Sigmoid colon (tissue), 7 donors: ENCODE results near the gene ADAMTS6. TPM values are rescaled to one million over a fixed set of nuclear protein-coding genes. Genes with fewer than 3 reads are reported as not detected.

Experiments
- DNase-seq: peaks from one replicate; pipeline ENCODE4 v3.0.0-alpha.2; 2019
- H3K27ac ChIP-seq, 4 donors: fragments of 200-600 bp; sonication (generic); one replicate each; pipeline ENCODE4 v1.5.1; 2016 to 2019; ENCODE audit warnings: mild to moderate bottlenecking in 1 of 4
- H3K27me3 ChIP-seq, 3 donors: fragments of 200-600 bp; sonication (generic); one replicate each; pipeline ENCODE4 v1.5.1; 2019; ENCODE audit warnings: mild to moderate bottlenecking in 1 of 3
- H3K36me3 ChIP-seq, 4 donors: fragments of 200-600 bp; sonication (generic); one replicate each; pipeline ENCODE4 v1.5.1; 2016 to 2019
- H3K4me1 ChIP-seq, 4 donors: fragments of 200-600 bp; sonication (generic); one replicate each; pipeline ENCODE4 v1.5.1; 2017 to 2019
- H3K4me3 ChIP-seq, 4 donors: fragments of 200-600 bp; sonication (generic); one replicate each; pipeline ENCODE4 v1.5.1; 2017 to 2019; ENCODE audit warnings: mild to moderate bottlenecking in 2 of 4, moderate library complexity in 1 of 4
- H3K9me3 ChIP-seq, 4 donors: fragments of 200-600 bp in 3 of 4; sonication (generic) in 3 of 4; one replicate each; pipeline versions ENCODE4 v1.5.1 to v1.6.1; 2013 to 2019
- EP300 ChIP-seq, 4 donors: sonication (generic); formaldehyde crosslinking; IDR thresholded peaks; one replicate each; pipeline ENCODE4 v1.6.1; 2017; ENCODE audit warnings: antibody characterized with exemption in 4 of 4
- POLR2A ChIP-seq, 2 donors: fragments of 450-650 bp; IDR thresholded peaks; one replicate each; pipeline ENCODE4 v1.6.1; 2016; ENCODE audit warnings: antibody characterized with exemption in 2 of 2, mild to moderate bottlenecking in 2 of 2, moderate library complexity in 2 of 2
- POLR2AphosphoS5 ChIP-seq, 4 donors: sonication (generic); formaldehyde crosslinking; IDR thresholded peaks; one replicate each; pipeline ENCODE4 v1.6.1; 2017; ENCODE audit warnings: antibody characterized with exemption in 4 of 4
- WGBS, 2 donors: extraction: QIAGEN DNeasy Blood & Tissue Kit; methylation state at CpG; one replicate each; pipeline ENCODE4 v1.1.7; 2013; 5-methylcytosine and 5-hydroxymethylcytosine counted together
- intact Hi-C: fragments of 100-400 bp; cut with DNase I; formaldehyde crosslinking; loops from one replicate; pipeline ENCODE4 v1.15.1; 2023
- polyA plus RNA-seq, 3 donors: library from polyadenylated mRNA; stranded (reverse); fragments of 200-250 nt; gene quantifications; one replicate each; pipeline ENCODE4 v1.2.3, GENCODE V29; 2013
- total RNA-seq, 4 donors: library from RNA; depleted of rRNA; stranded (reverse); fragments of >200 nt; gene quantifications; one replicate each; pipeline ENCODE4 v1.1.0, GENCODE V29; 2016
- TF ChIP-seq, protein P1 (sequence below), 4 experiments: fragments of 450-650 bp in 3 of 4; fragments of 200-600 bp in 1 of 4; IDR thresholded peaks; one replicate each; pipeline ENCODE4 v1.5.1; 2016 to 2019; ENCODE audit warnings: antibody characterized with exemption in 4 of 4, mild to moderate bottlenecking in 3 of 4, moderate library complexity in 2 of 4
- donor health status: healthy with polysubstance abuse.
- donor health status: Bipolar disorder and iron deficiency.
- donor health status: healthy.

ADAMTS6 gene
- total and polyA plus RNA-seq, 7 donors: 0.74 to 18.3 (median 7.1) TPM; not detected in 2

DNA sequence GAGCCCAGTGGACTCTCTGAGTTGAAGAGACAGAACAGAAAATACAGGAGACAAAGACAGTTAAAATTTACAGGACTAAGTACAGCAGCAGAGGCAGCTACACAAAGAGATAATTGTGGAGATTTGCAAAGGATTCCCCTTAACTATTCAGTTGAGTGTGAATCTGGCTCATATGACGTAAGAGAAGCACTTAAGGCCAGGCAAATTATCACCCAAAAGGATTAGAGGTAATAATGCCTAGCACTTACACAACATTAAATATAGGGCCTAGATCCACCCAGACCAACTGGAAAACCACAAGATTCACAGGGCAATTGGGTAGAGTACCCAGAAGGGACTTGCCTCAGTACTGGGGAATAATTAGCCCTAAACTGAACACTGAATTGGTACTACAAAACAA, 41.3 kb downstream of the ADAMTS6 start:
- Histone ChIP-seq H3K4me1 (no peaks in the 10 kb centered on the region), H3K27ac (no peak overlapping the region), H3K4me3 (no peak overlapping the region), H3K27me3 (no peaks in the 10 kb centered on the region), H3K36me3 (no peaks in the 10 kb centered on the region), H3K9me3 (no peaks in the 10 kb centered on the region)
- WGBS, 2 donors: 91 to 97% methylated on average over 1 of the region's 1 CpG
- intact Hi-C loops: no loop called here
- TF ChIP-seq, protein P1, sequence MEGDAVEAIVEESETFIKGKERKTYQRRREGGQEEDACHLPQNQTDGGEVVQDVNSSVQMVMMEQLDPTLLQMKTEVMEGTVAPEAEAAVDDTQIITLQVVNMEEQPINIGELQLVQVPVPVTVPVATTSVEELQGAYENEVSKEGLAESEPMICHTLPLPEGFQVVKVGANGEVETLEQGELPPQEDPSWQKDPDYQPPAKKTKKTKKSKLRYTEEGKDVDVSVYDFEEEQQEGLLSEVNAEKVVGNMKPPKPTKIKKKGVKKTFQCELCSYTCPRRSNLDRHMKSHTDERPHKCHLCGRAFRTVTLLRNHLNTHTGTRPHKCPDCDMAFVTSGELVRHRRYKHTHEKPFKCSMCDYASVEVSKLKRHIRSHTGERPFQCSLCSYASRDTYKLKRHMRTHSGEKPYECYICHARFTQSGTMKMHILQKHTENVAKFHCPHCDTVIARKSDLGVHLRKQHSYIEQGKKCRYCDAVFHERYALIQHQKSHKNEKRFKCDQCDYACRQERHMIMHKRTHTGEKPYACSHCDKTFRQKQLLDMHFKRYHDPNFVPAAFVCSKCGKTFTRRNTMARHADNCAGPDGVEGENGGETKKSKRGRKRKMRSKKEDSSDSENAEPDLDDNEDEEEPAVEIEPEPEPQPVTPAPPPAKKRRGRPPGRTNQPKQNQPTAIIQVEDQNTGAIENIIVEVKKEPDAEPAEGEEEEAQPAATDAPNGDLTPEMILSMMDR (IDR thresholded peaks at IDR 0.05): no peak
- no peak for TF ChIP-seq POLR2AphosphoS5 (IDR thresholded peaks at IDR 0.05)
- TF ChIP-seq EP300 (IDR thresholded peaks at IDR 0.05): no peak
- no peak for TF ChIP-seq POLR2A (IDR thresholded peaks at IDR 0.05)
- no peak for DNase-seq

DNA sequence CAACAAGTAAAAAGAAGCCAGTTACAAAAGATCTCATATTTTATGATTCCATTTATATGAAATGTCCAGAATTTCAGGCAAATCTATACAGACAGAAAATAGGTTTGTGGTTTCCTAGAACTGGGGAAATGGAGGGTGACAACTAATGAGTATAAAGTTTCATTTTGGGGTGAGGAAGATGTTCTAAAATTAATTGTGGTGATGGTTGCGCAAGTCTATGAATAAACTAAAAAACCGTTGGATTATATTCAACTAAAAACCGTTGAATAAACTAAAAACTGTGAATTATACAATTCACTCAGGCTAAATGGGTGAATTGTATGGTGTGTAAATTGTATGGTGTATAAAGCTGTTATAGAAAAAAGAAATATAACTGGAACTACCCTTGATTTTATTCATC, 47.6 kb downstream of the ADAMTS6 start:
- Histone ChIP-seq H3K36me3 (no peaks in the 10 kb centered on the region), H3K4me1 (no peaks in the 10 kb centered on the region), H3K27me3 (no peaks in the 10 kb centered on the region), H3K4me3 (no peak overlapping the region), H3K9me3 (no peaks in the 10 kb centered on the region), H3K27ac (no peak overlapping the region)
- no peak for DNase-seq
- TF ChIP-seq EP300 (IDR thresholded peaks at IDR 0.05) (no peak), POLR2A (IDR thresholded peaks at IDR 0.05) (no peak), POLR2AphosphoS5 (IDR thresholded peaks at IDR 0.05) (no peak)
- TF ChIP-seq, protein P1 (IDR thresholded peaks at IDR 0.05): no peak
- 75 to 84% methylated on average over 3 of the region's 3 CpGs for WGBS, 2 donors
- intact Hi-C loops: no loop called here

DNA sequence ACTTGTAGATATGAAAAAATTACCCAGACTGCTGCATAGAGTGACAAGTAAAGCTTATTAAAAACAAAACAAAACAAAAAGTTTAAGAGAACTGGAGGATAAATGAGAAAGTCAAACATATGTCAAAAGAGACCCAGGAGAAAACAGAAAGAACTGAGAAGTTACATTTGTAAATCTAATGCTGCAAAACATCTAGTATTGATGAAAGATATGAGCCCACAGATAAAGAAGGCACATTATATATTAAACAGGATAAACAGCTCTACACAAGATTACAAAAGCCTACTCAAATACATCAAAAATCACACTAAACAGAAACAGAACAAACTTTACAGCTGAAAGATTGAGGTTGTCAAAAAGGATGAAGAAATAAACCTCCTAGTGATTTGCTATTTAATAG, 55.1 kb downstream of the ADAMTS6 start:
- no peaks in the 10 kb centered on the region for H3K36me3 ChIP-seq
- no peaks in the 10 kb centered on the region for H3K27me3 ChIP-seq
- no peak overlapping the region for H3K4me3 ChIP-seq
- H3K4me1 ChIP-seq: no peaks in the 10 kb centered on the region
- no peak overlapping the region for H3K27ac ChIP-seq
- DNase-seq: no peak
- TF ChIP-seq EP300 (IDR thresholded peaks at IDR 0.05) (no peak), POLR2A (IDR thresholded peaks at IDR 0.05) (no peak), POLR2AphosphoS5 (IDR thresholded peaks at IDR 0.05) (no peak)
- TF ChIP-seq, protein P1 (IDR thresholded peaks at IDR 0.05): no peak
- H3K9me3 ChIP-seq: no peaks in the 10 kb centered on the region
- intact Hi-C loops: no loop called here

DNA sequence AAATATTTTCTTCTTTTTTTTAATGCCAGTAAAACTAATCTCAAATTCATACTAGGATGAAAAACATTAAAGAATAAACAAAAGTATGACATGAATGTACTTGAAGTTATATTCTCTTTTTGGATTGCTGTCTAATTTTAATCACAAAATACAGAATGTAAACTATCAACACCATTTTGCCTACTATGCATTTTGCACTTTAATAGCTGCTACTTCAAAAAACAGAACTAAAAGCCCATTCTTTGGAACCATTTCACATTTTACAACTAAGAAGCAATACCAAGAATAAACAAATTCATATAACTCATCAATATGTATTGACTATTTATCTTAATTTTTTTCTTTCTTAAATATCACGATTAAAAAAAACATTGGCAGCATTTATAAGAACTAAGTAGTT, 58.1 kb downstream of the ADAMTS6 start:
- no peak for TF ChIP-seq POLR2AphosphoS5 (IDR thresholded peaks at IDR 0.05)
- TF ChIP-seq EP300 (IDR thresholded peaks at IDR 0.05): no peak
- TF ChIP-seq, protein P1 (IDR thresholded peaks at IDR 0.05): no peak
- no peak for TF ChIP-seq POLR2A (IDR thresholded peaks at IDR 0.05)
- WGBS, 2 donors: 81 to 94% methylated on average over 1 of the region's 1 CpG
- intact Hi-C loops: no loop called here

DNA sequence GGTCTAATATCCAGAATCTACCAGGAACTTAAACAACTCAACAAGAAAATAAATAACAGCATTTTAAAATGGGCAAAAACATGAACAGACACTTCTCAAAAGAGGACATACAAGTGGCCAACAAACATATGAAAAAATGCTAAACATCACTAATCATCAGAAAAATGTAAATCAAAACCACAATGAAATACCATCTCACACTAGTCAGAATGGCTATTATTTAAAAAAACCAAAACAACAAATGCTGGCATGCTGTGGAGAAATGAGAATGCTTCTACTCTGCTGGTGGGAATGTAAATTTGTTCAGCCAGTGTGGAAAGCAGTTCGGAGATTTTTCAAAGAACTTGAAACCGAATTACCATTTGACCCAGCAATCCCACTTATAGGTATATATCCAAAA, 63.1 kb downstream of the ADAMTS6 start:
- TF ChIP-seq POLR2A (IDR thresholded peaks at IDR 0.05) (no peak), EP300 (IDR thresholded peaks at IDR 0.05) (no peak), POLR2AphosphoS5 (IDR thresholded peaks at IDR 0.05) (no peak)
- TF ChIP-seq, protein P1 (IDR thresholded peaks at IDR 0.05): no peak
- Histone ChIP-seq H3K9me3 (peaks cover 0 to 12% (median 0%) of the 10 kb centered on the region in 4 donors), H3K27me3 (no peaks in the 10 kb centered on the region), H3K36me3 (no peaks in the 10 kb centered on the region), H3K4me3 (no peak overlapping the region), H3K4me1 (no peaks in the 10 kb centered on the region), H3K27ac (no peak overlapping the region)
- WGBS, 2 donors: 90 to 95% methylated on average over 2 of the region's 2 CpGs
- intact Hi-C loops: no loop called here
- DNase-seq: no peak

More for the DNA sequence above, 58.1 kb downstream of the ADAMTS6 start:
- Histone ChIP-seq H3K4me3 (no peak overlapping the region), H3K9me3 (peaks cover 0 to 6% (median 0%) of the 10 kb centered on the region in 4 donors), H3K4me1 (no peaks in the 10 kb centered on the region), H3K27ac (no peak overlapping the region), H3K36me3 (no peaks in the 10 kb centered on the region), H3K27me3 (no peaks in the 10 kb centered on the region)
- no peak for DNase-seq
